Cardiac muscle cell (in vitro differentiated cells and primary cell): ENCODE data around the gene CDKN2A. TPM values are rescaled to one million over a fixed set of nuclear protein-coding genes. Genes with fewer than 3 reads are reported as not detected.

Experiments used
- DNase-seq, 2 donors: peaks; one replicate each; pipeline versions ENCODE4 v3.0.0 to v3.0.0-alpha.2; 2010 to 2017; ENCODE audit warnings: low read depth in 1 of 2, low spot score in 1 of 2
- H3K27ac ChIP-seq: fragments of 200-600 bp; sonication (generic); 2 replicates; pipeline ENCODE4 v1.5.1; 2016
- H3K27me3 ChIP-seq: fragments of 200-600 bp; sonication (generic); 2 replicates; pipeline ENCODE4 v1.6.0; 2016; ENCODE audit warnings: control low read depth
- H3K36me3 ChIP-seq: fragments of 200-600 bp; sonication (generic); 2 replicates; pipeline ENCODE4 v1.5.1; 2016; ENCODE audit warnings: control low read depth
- H3K4me1 ChIP-seq: fragments of 200-600 bp; sonication (generic); 2 replicates; pipeline ENCODE4 v1.8.1; 2017; ENCODE audit warnings: low read depth, mild to moderate bottlenecking, mixed run types
- H3K4me3 ChIP-seq: fragments of 200-600 bp; sonication (generic); 2 replicates; pipeline ENCODE4 v1.5.1; 2016; ENCODE audit warnings: mild to moderate bottlenecking
- H3K9me3 ChIP-seq: fragments of 200-600 bp; sonication (generic); 2 replicates; pipeline ENCODE4 v1.5.1; 2017; ENCODE audit warnings: low read depth, mild to moderate bottlenecking, control low read depth
- polyA plus RNA-seq: library from polyadenylated mRNA; unstranded; fragments of >200 nt; fragmentation: Nextera tagmentation; extraction: Ambion mirVana; gene quantifications from 2 replicates; pipeline ENCODE4 v1.2.1, GENCODE V29; 2016
- total RNA-seq: library from RNA; depleted of rRNA; stranded (reverse); fragments of >200 nt; gene quantifications from 2 replicates; pipeline ENCODE4 v1.2.3, GENCODE V29; 2016
- TF ChIP-seq, protein P1 (sequence below): IDR thresholded peaks from 2 replicates; pipeline ENCODE4 v1.5.1; 2012; ENCODE audit warnings: low read depth, mild to moderate bottlenecking, low read length

Gene CDKN2A
- total and polyA plus RNA-seq, 2 experiments from 2014 or later: 0.27 TPM; not detected in 1

DNA sequence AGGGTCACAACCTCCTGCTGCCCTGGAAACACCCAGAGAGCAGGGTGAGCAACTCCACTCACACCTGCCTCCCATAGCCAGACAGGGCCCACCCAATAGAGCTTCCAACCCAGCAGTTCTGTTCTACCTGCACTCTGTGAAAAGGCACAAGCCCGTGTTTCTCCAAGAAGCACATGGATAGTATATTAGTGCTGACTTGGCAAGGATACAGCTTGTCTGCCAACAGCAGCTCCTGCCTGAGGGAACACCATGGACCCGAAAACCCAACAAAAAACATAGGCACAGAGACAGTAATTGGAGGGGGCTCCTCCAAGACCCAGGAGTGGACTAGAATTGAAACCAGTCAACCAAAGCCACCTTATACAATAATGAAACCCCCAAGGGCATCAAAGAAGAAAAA lies 48.6 kb downstream of the CDKN2A start:
- Histone ChIP-seq H3K36me3 (no peaks in the 10 kb centered on the region), H3K27ac (no peak overlapping the region), H3K4me3 (no peak overlapping the region), H3K9me3 (no peaks in the 10 kb centered on the region), H3K4me1 (no peaks in the 10 kb centered on the region), H3K27me3 (no peaks in the 10 kb centered on the region)
- TF ChIP-seq, protein P1, sequence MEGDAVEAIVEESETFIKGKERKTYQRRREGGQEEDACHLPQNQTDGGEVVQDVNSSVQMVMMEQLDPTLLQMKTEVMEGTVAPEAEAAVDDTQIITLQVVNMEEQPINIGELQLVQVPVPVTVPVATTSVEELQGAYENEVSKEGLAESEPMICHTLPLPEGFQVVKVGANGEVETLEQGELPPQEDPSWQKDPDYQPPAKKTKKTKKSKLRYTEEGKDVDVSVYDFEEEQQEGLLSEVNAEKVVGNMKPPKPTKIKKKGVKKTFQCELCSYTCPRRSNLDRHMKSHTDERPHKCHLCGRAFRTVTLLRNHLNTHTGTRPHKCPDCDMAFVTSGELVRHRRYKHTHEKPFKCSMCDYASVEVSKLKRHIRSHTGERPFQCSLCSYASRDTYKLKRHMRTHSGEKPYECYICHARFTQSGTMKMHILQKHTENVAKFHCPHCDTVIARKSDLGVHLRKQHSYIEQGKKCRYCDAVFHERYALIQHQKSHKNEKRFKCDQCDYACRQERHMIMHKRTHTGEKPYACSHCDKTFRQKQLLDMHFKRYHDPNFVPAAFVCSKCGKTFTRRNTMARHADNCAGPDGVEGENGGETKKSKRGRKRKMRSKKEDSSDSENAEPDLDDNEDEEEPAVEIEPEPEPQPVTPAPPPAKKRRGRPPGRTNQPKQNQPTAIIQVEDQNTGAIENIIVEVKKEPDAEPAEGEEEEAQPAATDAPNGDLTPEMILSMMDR: no peak
- DNase-seq: no peak

DNA sequence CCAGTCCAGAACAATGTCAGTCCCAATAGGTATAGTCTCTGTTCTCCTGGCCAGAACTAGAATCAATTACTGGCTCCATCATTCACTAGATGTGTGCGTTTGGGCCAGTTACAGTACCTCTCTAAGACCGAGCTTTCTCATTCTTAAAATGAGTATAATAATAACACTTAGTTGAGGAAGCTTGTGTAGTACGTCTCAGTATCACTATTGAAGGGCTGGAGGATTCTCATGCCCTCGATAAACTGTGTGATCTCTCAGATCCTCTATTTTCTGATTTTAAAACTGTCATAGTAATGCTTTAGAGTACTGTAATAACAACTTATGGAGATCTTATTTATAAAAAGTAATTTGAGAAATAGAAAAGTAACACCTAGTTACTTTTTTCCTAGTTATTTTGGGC lies 50.7 kb downstream of the CDKN2A start:
- no peak for DNase-seq
- H3K27me3 ChIP-seq: no peaks in the 10 kb centered on the region
- TF ChIP-seq, protein P1: no peak
- no peaks in the 10 kb centered on the region for H3K36me3 ChIP-seq
- H3K4me3 ChIP-seq: no peak overlapping the region
- no peaks in the 10 kb centered on the region for H3K9me3 ChIP-seq
- H3K27ac ChIP-seq: no peak overlapping the region
- no peaks in the 10 kb centered on the region for H3K4me1 ChIP-seq

DNA sequence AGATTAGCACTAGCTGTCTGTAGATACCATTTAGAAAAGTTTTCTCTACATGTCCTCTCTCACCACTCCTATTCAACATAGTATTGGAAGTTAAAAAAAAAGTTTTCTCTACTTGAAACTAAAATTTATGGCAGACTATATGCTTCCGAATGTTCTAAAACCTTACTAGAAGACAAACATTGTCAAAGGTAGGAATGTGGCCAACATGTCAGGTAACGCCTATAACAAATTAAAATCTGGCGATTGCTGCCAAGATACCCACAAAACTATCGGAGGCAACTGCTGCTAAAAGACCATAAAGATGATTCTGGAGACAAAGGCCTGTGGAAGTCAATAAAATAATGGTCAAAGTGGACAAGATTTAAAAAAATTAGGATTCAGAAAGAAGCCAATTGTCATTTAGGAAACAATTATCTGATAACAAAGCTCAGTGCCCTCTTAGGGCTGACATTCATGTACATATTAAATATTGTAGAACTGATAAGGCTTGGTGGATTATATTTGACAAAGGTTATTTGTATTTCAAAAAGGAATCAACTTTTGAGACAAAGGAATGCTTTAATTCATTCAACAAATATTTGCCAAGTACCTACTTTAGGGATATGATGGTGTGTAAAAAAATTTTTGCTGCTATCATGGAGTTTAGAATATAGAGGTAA lies 52.7 kb downstream of the CDKN2A start:
- Histone ChIP-seq H3K4me1 (no peaks in the 10 kb centered on the region), H3K27ac (no peak overlapping the region)

DNA sequence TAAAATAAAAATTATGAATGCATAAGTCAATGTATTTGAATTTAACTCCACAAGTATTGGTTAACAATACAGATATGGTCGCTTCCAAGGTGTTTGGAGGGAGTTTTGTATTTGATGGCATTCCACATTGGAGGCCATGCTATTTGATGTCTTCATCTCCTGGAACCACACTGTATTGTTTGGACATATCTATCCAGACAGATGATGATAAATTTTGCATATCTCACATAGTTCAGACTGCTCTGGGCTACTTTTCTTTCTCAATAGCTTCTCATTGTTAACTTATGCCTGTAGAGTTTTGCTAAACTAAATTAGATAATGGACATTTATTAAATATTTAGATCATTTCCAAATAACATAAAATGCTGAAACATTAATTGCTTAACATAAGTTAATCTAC lies 58.0 kb downstream of the CDKN2A start:
- no peak for DNase-seq
- no peak overlapping the region for H3K27ac ChIP-seq
- H3K9me3 ChIP-seq: no peaks in the 10 kb centered on the region
- no peaks in the 10 kb centered on the region for H3K27me3 ChIP-seq
- TF ChIP-seq, protein P1: no peak
- H3K4me3 ChIP-seq: no peak overlapping the region
- H3K36me3 ChIP-seq: no peaks in the 10 kb centered on the region
- no peaks in the 10 kb centered on the region for H3K4me1 ChIP-seq

More for the DNA sequence above, 52.7 kb downstream of the CDKN2A start:
- H3K27me3 ChIP-seq: no peaks in the 10 kb centered on the region
- no peak for DNase-seq
- no peak overlapping the region for H3K4me3 ChIP-seq
- TF ChIP-seq, protein P1: no peak
- no peaks in the 10 kb centered on the region for H3K36me3 ChIP-seq
- no peaks in the 10 kb centered on the region for H3K9me3 ChIP-seq

DNA sequence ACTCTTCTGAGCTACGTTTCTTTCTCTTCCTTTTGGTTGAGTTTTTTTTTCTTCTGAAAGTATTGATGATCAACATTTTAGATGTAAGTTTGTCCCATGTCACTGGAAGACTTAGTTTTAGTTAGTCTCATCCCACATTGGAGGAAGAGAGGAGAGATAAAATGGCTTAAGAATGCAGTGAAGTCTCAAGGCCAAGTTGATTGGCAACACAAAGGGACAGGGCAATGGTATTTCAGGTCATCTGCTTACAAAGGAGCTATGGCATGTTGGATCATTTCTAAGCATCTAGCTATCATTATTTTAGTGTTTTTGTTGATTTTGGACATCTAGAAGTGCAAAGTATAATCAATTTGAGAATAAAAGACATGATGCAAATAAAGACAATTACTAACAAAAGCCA lies 58.6 kb downstream of the CDKN2A start:
- H3K27me3 ChIP-seq: no peaks in the 10 kb centered on the region
- H3K9me3 ChIP-seq: no peaks in the 10 kb centered on the region
- TF ChIP-seq, protein P1: no peak
- no peaks in the 10 kb centered on the region for H3K4me1 ChIP-seq
- DNase-seq: no peak
- no peak overlapping the region for H3K4me3 ChIP-seq
- no peaks in the 10 kb centered on the region for H3K36me3 ChIP-seq
- no peak overlapping the region for H3K27ac ChIP-seq
